Measurements from ENCODE around the gene PBX4.

The PBX4 gene

DNA sequence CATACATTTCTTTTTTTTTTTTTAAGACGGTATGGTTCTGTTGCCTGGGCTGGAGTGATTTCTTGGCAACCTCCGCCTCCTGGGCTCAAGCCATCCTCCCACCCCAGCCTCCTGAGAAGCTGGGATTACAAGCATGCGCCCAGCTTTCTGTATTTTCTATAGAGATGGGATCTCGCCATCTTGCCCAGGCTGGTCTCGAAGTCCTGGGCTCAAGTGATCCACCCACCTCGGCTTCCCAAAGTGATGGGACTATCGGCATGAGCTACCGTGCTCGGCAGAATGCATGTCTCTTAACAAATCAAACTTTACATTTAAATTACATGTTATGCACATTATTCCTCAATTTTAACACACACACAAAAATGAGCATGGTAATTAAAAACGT, 101.3 kb downstream of the PBX4 start:
- no peak for DNase-seq

DNA sequence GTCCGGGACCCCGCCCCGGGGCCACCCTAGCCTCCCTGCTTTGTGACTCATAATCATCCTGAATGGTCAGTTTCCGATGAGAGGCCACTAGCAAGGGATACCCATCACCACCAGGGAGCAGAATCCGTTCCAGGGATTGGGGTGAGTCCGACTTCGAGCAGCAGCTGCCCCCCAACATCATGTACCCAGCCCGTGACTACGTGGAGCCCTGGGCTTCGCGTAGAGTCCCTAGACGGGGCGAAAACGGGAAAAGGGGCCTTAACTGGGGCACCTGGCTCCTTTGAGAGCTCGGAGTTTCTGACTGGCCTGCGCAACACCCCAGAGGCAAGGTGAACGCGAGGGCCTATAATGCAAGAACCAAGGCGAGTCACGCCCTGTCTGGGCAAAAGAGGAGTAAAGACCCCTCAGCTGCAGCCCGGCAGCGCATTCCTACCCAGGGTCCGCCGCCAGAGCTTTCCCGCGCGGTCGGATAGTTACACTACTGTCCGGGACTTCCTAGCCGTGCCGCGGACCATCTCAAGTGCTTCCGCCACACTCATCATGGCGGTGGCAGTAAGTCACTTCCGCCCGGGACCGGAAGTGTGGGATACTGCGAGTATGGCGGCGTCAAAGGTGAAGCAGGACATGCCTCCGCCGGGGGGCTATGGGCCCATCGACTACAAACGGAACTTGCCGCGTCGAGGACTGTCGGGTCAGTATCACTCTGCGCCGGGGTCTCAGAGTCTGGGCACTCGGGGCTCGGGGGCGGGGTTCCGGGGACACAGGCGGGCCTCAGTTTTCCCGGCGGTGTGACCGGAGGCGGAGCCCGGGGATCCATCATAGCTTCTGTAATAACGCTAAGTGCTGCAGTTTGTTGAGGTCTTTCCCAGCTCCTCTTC, 102.6 kb downstream of the PBX4 start, which contains the start of gene NDUFA13:
TSS of gene NDUFA13 (plus strand) at position 584 of the 878 bp plus-strand sequence. CDS start at position 598, 14 bp downstream.
- peak; percentile 97 for DNase-seq

DNA sequence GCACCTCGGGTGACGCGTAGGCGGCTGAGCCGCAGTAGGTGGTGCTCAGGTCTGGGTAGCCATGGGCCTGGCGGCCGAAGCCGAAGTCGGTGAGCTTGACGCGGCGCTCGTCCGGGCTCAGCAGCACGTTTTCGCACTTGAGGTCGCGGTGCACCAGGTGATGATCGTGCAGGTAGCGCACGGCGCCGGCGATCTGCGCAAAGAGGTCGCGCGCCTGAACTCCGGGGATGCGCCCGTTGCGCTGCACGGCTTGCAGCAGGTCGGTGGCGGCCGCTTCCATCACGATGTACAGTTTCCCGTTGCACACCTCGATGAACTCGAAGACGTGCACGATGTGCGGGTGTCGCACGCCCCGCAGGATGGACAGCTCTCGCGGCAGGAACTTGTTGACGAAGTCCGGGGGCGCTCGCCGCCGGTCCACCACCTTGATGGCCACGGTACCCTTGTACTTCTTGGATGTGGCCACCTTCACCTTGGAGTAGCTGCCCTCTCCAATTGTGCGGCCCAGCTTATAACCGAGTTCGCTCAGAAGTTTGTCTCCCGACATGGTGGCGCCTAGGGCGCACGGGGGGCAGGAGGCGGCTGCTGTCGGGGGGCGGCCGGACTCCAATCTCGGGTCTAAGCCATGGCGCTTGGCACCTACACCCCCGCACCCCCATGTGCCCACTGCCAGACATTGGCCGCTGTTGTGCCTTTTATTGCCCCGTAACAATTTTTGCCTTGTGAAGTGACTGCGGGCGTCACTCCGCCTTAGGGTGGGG, 103.4 kb downstream of the PBX4 start, which contains the start of gene TSSK6:
TSS of gene TSSK6 (minus strand) at position 668 of the 761 bp plus-strand sequence. CDS start at position 547, 121 bp downstream.
- DNase-seq = no peak

DNA sequence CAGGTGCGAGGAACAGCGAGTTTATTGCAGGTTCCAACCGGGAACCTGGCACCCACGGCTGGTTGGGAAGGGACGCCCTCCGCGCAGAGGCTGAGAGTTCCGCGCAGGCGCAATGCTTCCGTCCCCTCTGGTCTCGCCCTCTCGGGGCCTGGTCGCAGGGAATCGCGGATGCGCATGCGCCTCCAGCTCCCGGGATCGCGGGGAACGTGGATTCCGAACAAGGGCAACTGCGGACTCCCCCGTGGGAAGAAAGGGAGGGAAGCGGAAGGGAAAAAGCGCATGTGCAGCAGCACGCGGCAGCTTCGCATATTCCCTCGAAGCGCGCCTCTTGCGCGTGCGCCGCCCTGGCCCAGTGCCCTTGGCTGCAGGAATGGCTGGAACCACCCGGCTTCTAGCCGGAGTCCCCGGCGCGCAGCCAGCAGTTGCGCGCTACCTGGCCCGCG, 104.3 kb downstream of the PBX4 start:
- DNase-seq = no peak

DNA sequence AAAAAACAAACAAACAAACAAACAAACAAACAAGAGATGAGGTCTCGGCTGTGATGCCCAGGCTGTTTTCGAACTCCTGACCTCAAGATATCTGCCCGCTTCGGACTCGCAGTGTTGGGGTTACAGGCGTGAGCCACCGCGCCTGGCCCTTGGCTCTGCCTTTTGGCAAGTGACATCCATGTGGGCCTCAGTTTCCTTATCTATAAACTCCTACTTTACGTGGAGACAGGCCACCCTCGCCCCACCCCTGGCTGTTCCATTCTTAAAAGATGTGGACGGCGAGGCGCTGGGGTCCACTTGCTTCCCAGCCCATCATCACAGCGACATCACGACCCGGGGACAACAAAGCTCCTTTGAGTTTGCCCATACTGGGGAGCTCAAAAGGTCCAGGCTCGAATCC, 104.8 kb downstream of the PBX4 start:
- DNase-seq = no peak

Measured in activated CD4-positive, CD25-positive, alpha-beta regulatory T cell treated with anti-CD3 and anti-CD28 coated beads, Interleukin-2, amount 50 U/mL, for 72 hours (primary cell).